SKM-1 (cell line): Measurements from ENCODE around the gene RPL36AL.
"Not testable (repeated sequence)": the region's sequence is repeated elsewhere in the genome, so short reads cannot be mapped to it uniquely, and the experiment has no call there.

Experiments
- DNase-seq: peaks from one replicate; lab custom pipeline; 2025; ENCODE audit not compliant: unreplicated experiment; lab: John Stamatoyannopoulos, UW

Gene RPL36AL

GRCh38 chr14:49620182-49621113, at the start of gene RPL36AL, which contains the start of gene MGAT2:
Gene RPL36AL, minus strand, starts transcription at chr14:49620626. Its CDS starts 1,522 bp downstream, at chr14:49619104.
Gene MGAT2, plus strand, starts transcription at chr14:49620799. Its CDS starts 470 bp downstream, at chr14:49621269.
- DNase-seq, result peak; percentile 33

- DNase-seq, result no peak
Observed at GRCh38 chr14:49659526-49660455, 39.4 kb upstream of the RPL36AL start.

GRCh38 chr14:49657500-49657899, 37.1 kb upstream of the RPL36AL start:
- DNase-seq, result not testable (repeated sequence)

GRCh38 chr14:49654511-49654910, 34.1 kb upstream of the RPL36AL start:
- no peak for DNase-seq

GRCh38 chr14:49653508-49653907, 33.1 kb upstream of the RPL36AL start:
- no peak for DNase-seq

DNA sequence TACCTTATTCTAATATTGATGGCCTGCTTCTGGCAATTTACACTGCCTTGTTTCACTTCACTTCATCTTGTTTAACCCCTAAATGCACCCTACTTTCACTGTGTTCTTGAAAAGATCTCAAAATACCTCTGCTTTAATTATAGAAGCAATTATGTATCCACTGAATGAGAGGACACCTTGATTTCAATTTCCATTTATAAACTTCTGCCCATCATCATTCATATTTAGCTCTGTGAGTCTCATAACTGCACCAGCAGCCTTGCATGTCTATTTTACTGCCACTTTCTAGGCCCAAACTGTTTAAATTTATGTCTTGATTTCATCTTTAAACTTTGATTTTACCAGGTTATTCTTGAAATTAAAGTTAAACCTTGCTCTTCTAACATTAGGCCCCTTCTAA, 21.7 kb upstream of the RPL36AL start:
- DNase-seq, result no peak

DNA sequence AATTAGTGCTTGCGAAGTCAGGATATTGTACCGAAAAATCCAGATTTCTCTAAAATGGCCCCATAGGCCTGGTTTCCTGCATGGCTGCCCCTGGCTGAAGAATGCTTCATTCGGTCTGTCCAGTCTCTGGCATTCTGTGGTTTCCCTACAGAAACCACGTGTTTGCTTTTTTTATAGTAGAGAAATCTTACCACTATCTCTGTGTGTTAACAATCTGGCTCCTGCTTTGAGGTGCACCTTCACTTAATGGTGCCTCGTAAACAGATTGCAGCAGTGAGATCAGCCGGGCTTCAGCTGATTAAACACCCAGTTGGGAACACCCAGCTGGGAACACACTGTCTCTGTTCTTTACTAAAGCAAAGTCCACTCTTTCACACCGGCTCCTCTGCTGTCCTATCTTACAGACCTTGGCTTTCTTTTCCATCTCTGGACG, 21.3 kb upstream of the RPL36AL start:
- no peak for DNase-seq

DNA sequence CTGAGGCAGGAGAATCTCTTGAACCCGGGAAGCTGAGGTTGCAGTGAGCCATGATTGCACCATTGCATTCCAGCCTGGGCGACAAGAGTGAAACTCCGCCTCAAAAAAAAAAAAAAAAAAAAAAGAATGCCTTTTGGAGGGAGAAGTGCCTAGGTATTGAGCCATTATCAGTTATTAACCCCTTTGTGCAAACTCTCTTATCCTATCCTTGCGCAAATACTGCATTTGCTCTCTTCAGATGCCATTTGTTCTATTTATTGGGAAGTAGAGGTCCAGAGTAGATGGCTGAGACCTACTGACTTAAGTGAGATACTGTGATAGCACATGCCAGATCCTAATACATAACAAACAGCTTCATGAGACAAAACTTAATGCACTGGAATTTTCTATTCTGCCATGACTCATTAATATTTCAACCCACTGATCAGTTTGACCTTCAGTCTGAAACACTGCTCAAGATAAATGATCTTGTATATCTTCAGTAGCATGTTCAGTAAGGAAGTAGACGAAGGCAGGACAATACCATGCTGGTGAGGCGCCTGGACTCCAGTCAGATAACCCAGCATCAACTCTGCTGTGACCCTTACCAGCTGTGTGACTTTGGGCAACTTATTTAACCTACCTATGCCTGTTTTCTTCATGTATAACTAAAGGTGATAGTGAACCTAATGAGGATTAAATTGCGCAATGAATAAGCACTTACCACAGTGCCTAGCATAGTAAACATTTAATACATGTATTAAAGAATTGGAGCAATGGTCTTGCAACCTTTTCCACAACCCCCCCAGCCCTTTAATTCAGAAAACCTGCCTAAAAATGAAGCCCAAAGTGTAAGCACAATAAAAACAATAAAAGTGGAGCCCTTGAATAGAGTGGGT, 20.4 kb upstream of the RPL36AL start:
- no peak for DNase-seq

GRCh38 chr14:49637534-49638078, 17.2 kb upstream of the RPL36AL start:
- DNase-seq, result no peak

DNA sequence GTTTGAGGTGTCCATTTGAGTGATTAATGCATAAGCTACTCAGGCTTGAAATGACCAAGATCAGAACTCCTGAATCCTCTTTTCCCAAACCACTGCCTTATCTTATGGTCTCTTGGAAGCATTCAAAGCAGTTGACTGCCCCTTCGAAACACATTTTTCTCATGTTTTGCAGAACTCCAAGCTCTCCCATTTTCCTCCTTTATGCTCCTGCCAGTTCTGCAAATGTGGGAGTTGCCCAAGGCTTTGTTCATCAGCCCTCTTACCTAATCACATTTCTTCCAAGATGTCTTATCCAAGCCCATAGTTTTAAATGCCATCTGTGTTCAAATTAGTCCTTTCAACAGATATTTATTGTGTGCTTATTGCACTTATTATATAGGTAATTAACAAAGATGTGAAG, 16.4 kb upstream of the RPL36AL start:
- no peak for DNase-seq

DNA sequence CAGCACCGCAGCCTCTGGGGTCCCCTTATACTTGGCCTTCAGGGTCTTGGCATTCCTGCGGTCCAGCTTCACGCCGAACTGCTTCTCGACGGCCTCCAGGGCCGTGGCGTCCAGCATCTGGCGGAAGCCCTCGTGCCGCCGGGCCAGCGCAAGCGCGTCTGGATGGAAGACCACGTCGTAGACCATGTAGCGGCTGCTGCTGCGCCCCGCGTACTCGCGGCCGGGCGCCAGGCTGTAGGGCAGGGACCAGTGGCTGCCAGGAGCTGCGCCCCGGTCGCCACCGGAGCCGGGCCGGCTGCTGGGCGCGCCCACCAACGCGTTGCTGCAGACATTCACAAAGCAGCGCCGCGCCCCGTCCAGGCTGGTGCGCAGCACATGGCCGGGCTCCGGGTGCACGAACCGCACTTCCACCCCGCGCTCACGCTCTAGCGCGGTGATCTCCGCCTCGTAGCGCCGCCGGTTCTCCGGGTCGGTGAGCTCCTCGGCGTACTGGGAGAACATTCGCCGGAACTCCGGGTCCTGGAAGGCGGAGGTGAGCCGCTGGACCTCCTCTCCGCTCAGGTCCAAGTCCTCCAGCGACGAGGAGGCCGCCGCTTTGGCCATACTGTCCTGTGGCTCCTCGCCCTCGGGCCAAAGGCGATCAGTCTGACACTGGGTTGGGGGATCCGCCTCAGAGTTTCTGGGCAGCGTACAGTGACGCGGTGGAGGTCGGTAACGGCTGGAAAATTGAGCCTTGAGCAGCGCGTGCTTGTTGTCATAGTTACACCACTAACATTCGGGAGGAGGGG, 14.3 kb upstream of the RPL36AL start, which contains the start of gene DNAAF2:
Gene DNAAF2, minus strand, starts transcription at position 698 of the 788 bp plus-strand sequence. Its CDS starts 95 bp downstream, at position 603.
- DNase-seq, result no peak

- DNase-seq, result peak; percentile 48
Observed at GRCh38 chr14:49633640-49634546, 13.5 kb upstream of the RPL36AL start.

DNA sequence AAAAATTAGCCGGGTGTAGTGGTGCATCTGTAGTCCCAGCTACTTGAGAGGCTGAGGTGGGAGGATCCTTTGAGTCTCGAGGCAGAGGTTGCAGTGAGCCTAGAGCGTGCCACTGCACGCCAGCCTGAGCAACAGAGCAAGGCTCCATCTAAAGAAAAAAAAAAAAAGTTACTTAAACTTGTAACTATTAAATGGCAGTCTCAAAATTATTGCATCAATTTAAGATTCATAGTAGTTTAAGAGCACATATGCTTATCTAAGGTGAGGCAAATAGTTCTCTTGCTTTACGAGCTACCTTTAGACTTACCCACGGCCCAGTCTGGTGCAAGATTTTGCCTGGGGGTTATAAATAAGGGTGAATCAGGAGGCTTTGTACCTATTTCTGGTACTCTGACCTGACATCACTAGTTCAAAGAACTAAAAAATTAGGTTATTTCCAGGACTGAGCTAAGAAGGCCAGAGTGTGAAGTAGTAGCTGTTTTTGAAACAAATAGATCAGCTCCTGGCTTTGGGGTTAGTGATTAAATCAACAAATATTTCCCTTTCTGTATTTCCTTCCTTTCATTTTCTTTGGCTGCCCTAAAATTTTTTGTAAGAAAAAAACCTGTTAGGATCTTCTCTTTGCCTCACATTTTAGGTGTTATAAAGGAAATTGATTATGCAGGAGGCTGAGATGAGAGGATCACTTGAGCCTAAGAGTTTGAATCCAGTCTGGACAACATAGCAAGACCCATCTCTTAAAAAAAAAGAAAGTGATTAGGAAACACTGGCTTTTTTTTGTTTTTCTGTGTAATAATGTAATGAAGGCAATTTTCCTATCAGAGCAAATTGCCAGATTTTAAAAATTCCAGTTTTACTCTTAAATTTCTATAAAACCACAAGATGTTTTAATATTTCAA, 3.8 kb upstream of the RPL36AL start:
- DNase-seq, result no peak

GRCh38 chr14:49623387-49623786, 3.0 kb upstream of the RPL36AL start:
- no peak for DNase-seq

GRCh38 chr14:49622022-49622607, 1.7 kb upstream of the RPL36AL start:
- no peak for DNase-seq

DNA sequence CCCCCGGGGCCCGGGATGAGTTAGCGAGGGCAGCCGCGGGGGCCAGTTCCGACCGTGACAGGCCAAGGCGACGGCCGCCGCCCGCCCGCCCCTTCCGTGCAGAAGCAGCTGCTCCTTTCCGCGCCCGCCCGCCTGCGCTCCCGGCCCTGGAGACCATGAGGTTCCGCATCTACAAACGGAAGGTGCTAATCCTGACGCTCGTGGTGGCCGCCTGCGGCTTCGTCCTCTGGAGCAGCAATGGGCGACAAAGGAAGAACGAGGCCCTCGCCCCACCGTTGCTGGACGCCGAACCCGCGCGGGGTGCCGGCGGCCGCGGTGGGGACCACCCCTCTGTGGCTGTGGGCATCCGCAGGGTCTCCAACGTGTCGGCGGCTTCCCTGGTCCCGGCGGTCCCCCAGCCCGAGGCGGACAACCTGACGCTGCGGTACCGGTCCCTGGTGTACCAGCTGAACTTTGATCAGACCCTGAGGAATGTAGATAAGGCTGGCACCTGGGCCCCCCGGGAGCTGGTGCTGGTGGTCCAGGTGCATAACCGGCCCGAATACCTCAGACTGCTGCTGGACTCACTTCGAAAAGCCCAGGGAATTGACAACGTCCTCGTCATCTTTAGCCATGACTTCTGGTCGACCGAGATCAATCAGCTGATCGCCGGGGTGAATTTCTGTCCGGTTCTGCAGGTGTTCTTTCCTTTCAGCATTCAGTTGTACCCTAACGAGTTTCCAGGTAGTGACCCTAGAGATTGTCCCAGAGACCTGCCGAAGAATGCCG, 872 bp upstream of the RPL36AL start:
- DNase-seq, result no peak
